ENCODE data around the gene KCMF1.

KCMF1 gene

GRCh38 chr2:84980263-84980983, 9.5 kb downstream of the KCMF1 start:
- DNase-seq (ENCODE audit: low spot score), result no peak

GRCh38 chr2:84986018-84986417, 15.1 kb downstream of the KCMF1 start:
- no peak for DNase-seq (ENCODE audit: low spot score)

DNA sequence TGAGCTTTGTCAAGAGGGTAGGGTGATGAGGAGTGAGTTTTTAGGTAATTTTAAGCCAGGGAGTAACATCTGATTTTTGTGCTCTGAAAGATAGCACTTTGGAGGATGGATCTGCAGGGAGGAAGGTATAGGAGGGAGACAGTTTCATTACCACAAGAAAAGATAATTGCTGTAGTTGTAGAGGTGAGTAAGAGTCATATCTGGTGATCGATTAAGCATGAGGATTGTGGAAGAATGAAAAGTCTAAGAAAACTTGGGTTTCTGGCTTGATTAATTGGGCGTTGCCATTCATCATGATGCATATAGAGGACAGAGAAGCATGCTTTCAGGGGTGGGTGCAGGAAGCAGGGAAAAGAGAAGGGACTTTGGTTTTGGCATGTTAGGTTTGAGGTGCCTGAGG, 18.5 kb downstream of the KCMF1 start:
- no peak for DNase-seq (ENCODE audit: low spot score)

- no peak for DNase-seq (ENCODE audit: low spot score)
These were observed 19.0 kb downstream of the KCMF1 start for GRCh38 chr2:84989927-84990326.

DNA sequence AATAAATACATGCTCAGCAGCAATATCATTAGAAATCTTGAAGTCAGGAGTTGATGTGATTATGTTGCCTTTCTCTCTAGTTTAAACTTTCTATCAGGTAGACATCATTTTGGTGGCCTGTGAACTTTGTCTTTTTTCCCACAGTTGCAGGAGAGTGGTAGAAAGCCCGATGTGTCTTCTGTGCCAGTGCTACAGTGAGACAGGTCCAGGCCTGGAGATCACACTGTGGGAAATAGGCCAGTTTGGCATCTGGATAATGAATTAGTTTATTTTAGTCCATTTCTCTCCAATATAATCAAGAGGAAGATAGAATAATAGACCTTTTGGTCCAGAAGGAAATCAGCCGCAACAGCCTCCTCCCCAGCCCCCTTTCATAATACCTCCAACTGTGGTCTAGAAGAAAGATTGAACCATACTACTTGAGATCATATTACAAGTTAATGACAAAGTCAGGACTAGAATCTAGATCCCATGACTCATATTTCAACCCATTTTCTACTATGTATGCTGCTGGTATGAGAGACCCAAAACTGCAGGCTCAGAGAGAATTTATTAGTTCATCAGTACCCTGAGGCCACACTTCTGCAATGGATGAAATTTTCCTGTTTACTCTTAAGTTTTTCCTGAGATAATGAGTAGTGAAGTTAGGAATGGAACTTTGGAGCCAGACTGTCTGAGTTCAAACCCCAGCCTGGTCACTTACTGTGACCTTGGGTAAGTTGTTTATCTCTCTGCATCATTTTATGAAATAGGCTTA, 20.6 kb downstream of the KCMF1 start:
- DNase-seq (ENCODE audit: low spot score), result no peak

DNA sequence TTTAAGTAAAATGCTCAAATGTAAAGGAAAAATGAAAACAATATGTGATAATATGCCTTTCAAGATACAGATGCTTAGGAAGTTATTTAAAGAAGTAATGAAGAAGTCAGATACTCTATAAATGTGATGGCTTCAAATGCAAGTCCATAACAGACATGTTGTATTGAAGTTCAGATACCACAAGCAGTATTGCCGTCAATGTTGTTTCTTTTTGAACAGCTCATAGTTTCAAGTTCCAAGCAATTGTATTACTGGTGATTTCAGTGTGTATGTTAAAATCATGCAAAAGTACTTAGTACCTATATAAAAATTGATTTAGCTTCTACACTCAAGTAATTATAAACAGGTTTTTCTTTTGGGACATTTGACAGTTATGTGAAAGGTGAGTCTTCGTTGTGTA, 24.9 kb downstream of the KCMF1 start:
- DNase-seq (ENCODE audit: low spot score), result no peak

DNA sequence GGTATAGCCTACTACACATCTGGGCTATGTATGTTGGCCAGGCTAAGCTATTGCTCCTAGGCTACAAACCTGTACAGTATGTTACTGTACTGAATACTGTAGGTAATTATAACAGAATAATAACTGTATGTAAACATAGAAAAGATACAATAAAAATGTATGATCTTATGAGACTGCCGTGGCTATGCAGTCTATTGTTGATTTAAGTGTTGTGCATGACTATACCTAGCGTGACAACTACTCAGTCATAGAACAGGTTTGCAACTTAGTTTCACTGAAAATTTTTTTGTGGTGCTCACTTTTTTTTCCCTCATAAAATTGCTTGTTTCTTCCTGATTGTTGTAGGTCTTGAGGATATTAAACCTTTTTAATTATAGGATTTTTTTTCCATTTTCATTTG, 25.9 kb downstream of the KCMF1 start:
- DNase-seq (ENCODE audit: low spot score), result no peak

- no peak for DNase-seq (ENCODE audit: low spot score)
These were observed 28.6 kb downstream of the KCMF1 start for GRCh38 chr2:84999553-84999955.

DNA sequence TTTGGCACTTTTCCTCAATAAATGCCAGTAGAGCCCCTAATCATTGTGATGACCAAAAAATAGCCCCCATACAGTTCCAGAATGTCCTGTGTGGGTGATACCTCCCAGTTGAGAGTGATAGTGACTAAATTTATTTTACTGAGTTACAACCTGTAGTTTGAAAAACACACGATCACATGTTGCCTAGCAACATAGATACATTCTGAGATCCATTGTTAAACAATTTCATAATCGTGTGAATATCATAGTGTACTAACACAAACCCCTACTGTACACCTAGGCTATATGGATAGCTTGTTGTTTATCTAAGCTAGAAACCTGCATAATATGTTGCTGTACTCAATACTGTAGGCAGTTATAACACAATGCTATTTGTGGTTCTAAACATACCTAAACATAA, 30.6 kb downstream of the KCMF1 start:
- no peak for DNase-seq (ENCODE audit: low spot score)

GRCh38 chr2:85002534-85002933, 31.6 kb downstream of the KCMF1 start:
- no peak for DNase-seq (ENCODE audit: low spot score)

GRCh38 chr2:85008252-85008651, 37.3 kb downstream of the KCMF1 start:
- DNase-seq (ENCODE audit: low spot score), result no peak

GRCh38 chr2:85009019-85009618, 38.2 kb downstream of the KCMF1 start:
- DNase-seq (ENCODE audit: low spot score), result no peak

GRCh38 chr2:85010404-85010803, 39.4 kb downstream of the KCMF1 start:
- no peak for DNase-seq (ENCODE audit: low spot score)

- no peak for DNase-seq (ENCODE audit: low spot score)
These were observed 40.1 kb downstream of the KCMF1 start for GRCh38 chr2:85011098-85011497.

GRCh38 chr2:85011747-85012146, 40.8 kb downstream of the KCMF1 start:
- DNase-seq (ENCODE audit: low spot score), result no peak

GRCh38 chr2:85012431-85012830, 41.5 kb downstream of the KCMF1 start:
- no peak for DNase-seq (ENCODE audit: low spot score)

GRCh38 chr2:85012855-85013254, 41.9 kb downstream of the KCMF1 start:
- no peak for DNase-seq (ENCODE audit: low spot score)

DNA sequence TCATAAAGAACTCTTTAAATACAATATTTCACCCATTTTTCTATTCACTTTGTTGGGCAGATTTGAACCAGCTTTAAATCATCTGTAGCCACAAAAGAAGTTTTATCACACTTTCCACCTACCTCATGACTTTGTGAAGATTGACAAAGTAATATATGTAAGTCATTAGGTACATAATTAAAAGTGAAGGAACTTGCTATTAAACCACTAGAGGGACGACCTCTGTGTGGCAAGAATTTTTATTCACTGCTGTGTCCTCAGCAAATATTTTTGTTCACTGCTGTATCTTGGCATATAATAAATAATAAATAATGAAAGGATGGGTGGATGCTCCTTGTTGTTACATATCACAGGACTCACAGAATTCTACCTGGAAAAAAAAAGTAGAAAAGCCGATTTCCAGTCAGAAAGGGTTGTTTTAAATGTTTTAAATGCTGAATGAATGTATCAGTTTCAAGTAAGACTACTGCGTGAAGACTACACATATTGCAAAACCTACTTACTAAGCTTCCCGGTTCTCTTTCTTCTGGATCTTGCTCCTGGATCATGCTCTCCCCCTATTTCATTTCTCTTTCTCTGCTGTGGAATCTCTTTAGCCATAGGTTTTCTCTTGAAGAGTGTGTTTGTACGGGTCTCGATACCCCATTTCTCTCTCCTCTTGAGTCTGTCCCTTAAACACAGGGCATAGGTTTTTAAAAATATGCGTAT, 44.8 kb downstream of the KCMF1 start:
- DNase-seq (ENCODE audit: low spot score), result no peak

GRCh38 chr2:85016446-85016845, 45.5 kb downstream of the KCMF1 start:
- no peak for DNase-seq (ENCODE audit: low spot score)

DNA sequence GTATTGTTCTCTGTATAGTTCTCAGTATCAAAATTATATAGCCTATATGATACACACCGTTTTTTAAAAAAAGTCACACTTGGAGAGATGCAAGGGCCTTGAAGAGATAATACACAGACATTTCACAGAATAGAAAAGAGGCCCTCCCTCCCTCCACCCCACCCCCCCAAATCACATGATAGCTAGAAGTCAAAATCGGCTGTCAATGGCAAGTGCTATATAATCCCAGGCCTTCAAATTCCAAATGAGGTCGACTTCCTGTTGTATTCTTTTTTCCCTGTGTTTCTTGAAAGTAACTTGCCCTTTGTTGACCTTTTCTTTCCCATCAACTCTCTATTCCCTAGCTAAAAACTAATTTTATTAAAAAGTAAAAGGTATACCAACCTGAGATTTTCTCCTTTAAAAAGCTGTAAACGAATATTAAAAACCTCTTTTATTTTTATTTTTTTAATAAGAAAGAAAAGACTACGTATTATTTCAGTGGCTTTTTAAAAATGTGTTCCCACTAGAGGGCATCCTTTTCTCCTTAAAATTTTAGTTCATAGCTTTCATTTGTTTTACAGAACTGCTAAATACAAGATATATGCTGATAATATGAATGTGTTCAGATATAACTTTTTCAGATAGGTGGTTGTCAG, 46.6 kb downstream of the KCMF1 start:
- DNase-seq (ENCODE audit: low spot score), result no peak

- no peak for DNase-seq (ENCODE audit: low spot score)
These were observed 47.1 kb downstream of the KCMF1 start for GRCh38 chr2:85018049-85018447.

DNA sequence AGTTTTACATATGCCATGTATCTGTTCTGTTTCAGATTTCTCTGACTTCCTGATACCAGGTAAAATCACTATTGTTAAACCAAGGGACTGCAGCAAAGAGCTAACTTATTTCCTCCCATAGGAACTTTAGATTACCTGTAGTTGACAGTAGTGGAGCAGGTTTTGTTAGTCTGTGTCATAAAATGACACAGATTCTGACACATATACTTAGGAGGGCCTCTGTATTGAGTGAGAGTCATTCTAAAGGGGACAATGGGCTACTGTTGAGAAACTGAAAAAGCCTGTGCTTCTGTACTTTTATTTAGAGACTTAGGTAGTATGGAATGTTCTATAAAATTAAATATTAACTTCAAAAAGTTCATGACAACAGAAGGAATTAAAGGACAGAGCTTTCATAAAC, 48.2 kb downstream of the KCMF1 start:
- peak; percentile 71 for DNase-seq (ENCODE audit: low spot score)
